Measurements from ENCODE around the gene MED13.
"Not testable (repeated sequence)": the region's sequence is repeated elsewhere in the genome, so short reads cannot be mapped to it uniquely, and the experiment has no call there.

MED13 gene

GRCh38 chr17:61904094-61904710 lies 160.9 kb downstream of the MED13 start:
- DNase-seq = no peak

GRCh38 chr17:61903251-61903650 lies 161.8 kb downstream of the MED13 start:
- DNase-seq = no peak

GRCh38 chr17:61897548-61898180 lies 167.4 kb downstream of the MED13 start:
- no peak for DNase-seq

- no peak for DNase-seq
These were observed 169.7 kb downstream of the MED13 start for GRCh38 chr17:61895391-61895790.

- DNase-seq = not testable (repeated sequence)
These were observed 170.8 kb downstream of the MED13 start for GRCh38 chr17:61894310-61894709.
